ENCODE measurements around the gene WWOX.

DNA sequence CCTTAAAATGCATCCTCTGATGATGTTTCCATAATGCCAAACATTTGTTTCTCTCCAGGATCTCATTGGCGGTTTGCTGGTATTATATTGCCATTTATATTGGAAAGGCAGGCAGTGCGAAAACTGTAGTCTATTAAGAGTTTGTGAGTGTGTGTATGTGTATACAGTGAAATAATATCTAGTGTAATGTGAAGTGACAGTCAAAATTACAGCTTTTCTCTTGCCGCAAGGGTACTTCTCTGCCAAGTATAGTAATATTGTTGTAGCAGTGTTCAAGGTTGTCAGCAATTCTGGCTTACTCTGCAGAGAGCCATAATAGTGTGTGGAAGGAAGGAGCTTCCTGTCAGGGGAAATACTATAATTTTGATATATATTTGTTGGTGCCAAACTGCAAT, 178.6 kb downstream of the WWOX start:
- TF ChIP-seq, protein P1, sequence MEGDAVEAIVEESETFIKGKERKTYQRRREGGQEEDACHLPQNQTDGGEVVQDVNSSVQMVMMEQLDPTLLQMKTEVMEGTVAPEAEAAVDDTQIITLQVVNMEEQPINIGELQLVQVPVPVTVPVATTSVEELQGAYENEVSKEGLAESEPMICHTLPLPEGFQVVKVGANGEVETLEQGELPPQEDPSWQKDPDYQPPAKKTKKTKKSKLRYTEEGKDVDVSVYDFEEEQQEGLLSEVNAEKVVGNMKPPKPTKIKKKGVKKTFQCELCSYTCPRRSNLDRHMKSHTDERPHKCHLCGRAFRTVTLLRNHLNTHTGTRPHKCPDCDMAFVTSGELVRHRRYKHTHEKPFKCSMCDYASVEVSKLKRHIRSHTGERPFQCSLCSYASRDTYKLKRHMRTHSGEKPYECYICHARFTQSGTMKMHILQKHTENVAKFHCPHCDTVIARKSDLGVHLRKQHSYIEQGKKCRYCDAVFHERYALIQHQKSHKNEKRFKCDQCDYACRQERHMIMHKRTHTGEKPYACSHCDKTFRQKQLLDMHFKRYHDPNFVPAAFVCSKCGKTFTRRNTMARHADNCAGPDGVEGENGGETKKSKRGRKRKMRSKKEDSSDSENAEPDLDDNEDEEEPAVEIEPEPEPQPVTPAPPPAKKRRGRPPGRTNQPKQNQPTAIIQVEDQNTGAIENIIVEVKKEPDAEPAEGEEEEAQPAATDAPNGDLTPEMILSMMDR (IDR thresholded peaks at IDR 0.05) = no peak
- TF ChIP-seq POLR2A (IDR thresholded peaks at IDR 0.05) (no peak), POLR2AphosphoS5 (IDR thresholded peaks at IDR 0.05) (no peak)
